SK-N-SH (cell line): ENCODE measurements around the gene PPP3CA. TPM values are rescaled to one million over a fixed set of nuclear protein-coding genes. Genes with fewer than 3 reads are reported as not detected.

Experiments
- CTCF ChIA-PET: fragments of 300-600, 350-600 bp; formaldehyde crosslinking; extraction: SDS; loops from one replicate; lab custom pipeline; 2021; lab: Yijun Ruan, JAX
- POLR2A ChIA-PET: fragments of 350-600 bp; sonication (Branson Sonifier 250); formaldehyde crosslinking; extraction: SDS; loops from one replicate; lab custom pipeline; 2020; ENCODE audit warnings: antibody characterized with exemption, inconsistent platforms; lab: Yijun Ruan, JAX
- DNase-seq: peaks from one replicate; pipeline ENCODE4 v3.0.0; 2012
- H2AFZ ChIP-seq: fragments of 200-600 bp; sonication (generic); 2 replicates; pipeline ENCODE4 v1.8.1; 2016; ENCODE audit warnings: antibody characterized with exemption, mild to moderate bottlenecking, low read depth
- H3F3A ChIP-seq: fragments of 200-600 bp; sonication (generic); replicated peaks from 2 replicates; pipeline ENCODE3; 2016; ENCODE audit warnings: antibody characterized with exemption, mild to moderate bottlenecking; ENCODE audit not compliant: insufficient read depth
- H3K27ac ChIP-seq, 2 experiments: fragments of 200-500 bp in 1 of 2; fragments of 200-600 bp in 1 of 2; sonication (Bioruptor generic) in 1 of 2; sonication (generic), shearing (Covaris generic) in 1 of 2; 2 replicates each; pipeline versions ENCODE4 v1.5.1 to v1.6.1; 2014 to 2016; ENCODE audit warnings: low read depth in 2 of 2, inconsistent platforms in 1 of 2, low read length in 1 of 2, mild to moderate bottlenecking in 1 of 2, mixed read lengths in 1 of 2
- H3K27me3 ChIP-seq: fragments of 200-600 bp; sonication (generic), shearing (Covaris generic); 2 replicates; pipeline ENCODE4 v1.6.1; 2016; ENCODE audit warnings: mixed run types; ENCODE audit not compliant: insufficient read depth
- H3K36me3 ChIP-seq, 2 experiments: fragments of 200-500 bp in 1 of 2; fragments of 200-600 bp in 1 of 2; sonication (Bioruptor generic) in 1 of 2; sonication (generic) in 1 of 2; replicated peaks in 1 of 2; 2 replicates each; pipeline versions ENCODE3 to v1.5.1; 2014 to 2016; ENCODE audit warnings: low read length in 1 of 2, mild to moderate bottlenecking in 1 of 2; ENCODE audit not compliant: insufficient read depth in 2 of 2, control insufficient read depth in 1 of 2
- H3K4me1 ChIP-seq, 2 experiments: fragments of 200-500 bp in 1 of 2; fragments of 200-600 bp in 1 of 2; sonication (Bioruptor generic) in 1 of 2; sonication (generic), shearing (Covaris generic) in 1 of 2; 2 replicates each; pipeline versions ENCODE4 v1.5.1 to v1.6.1; 2014 to 2016; ENCODE audit warnings: low read depth in 1 of 2, low read length in 1 of 2, mixed run types in 1 of 2; ENCODE audit not compliant: insufficient read depth in 2 of 2, control insufficient read depth in 1 of 2
- H3K4me2 ChIP-seq: fragments of 200-600 bp; sonication (generic), shearing (Covaris generic); 2 replicates; pipeline ENCODE4 v1.6.1; 2017; ENCODE audit warnings: mixed run types
- H3K4me3 ChIP-seq, 2 experiments: fragments of 200-500 bp in 1 of 2; fragments of 200-600 bp in 1 of 2; sonication (Bioruptor generic) in 1 of 2; sonication (generic), shearing (Covaris generic) in 1 of 2; 2 replicates each; pipeline versions ENCODE4 v1.5.1 to v1.8.1; 2014 to 2016; ENCODE audit warnings: low read depth in 2 of 2, inconsistent platforms in 1 of 2, low read length in 1 of 2, mild to moderate bottlenecking in 1 of 2, mixed read lengths in 1 of 2, moderate library complexity in 1 of 2
- H3K79me2 ChIP-seq: fragments of 200-600 bp; sonication (generic); 2 replicates; pipeline ENCODE4 v1.8.1; 2017; ENCODE audit warnings: mild to moderate bottlenecking; ENCODE audit not compliant: insufficient read depth
- H3K9ac ChIP-seq: fragments of 200-600 bp; sonication (generic); 2 replicates; pipeline ENCODE4 v1.6.1; 2017; ENCODE audit warnings: mixed run types
- H3K9me2 ChIP-seq: fragments of 200-600 bp; sonication (generic); 2 replicates; pipeline ENCODE4 v1.6.1; 2017; ENCODE audit warnings: mixed run types
- H3K9me3 ChIP-seq: fragments of 200-600 bp; sonication (generic); 2 replicates; pipeline ENCODE4 v1.6.1; 2017; ENCODE audit warnings: mixed run types, mild to moderate bottlenecking, moderate library complexity
- H4K20me1 ChIP-seq: fragments of 200-600 bp; sonication (generic); 2 replicates; pipeline ENCODE4 v1.6.1; 2017; ENCODE audit warnings: mild to moderate bottlenecking, mixed run types; ENCODE audit not compliant: insufficient read depth
- CHD2 ChIP-seq: fragments of 150-350 bp; IDR thresholded peaks from 2 replicates; pipeline ENCODE4 v1.6.1; 2018; ENCODE audit warnings: low read length; ENCODE audit not compliant: partially characterized antibody
- ELF1 ChIP-seq: IDR thresholded peaks from 2 replicates; pipeline ENCODE4 v1.4.0; 2012
- EZH2phosphoT487 ChIP-seq: fragments of 200-600 bp; sonication (generic); IDR thresholded peaks from 2 replicates; pipeline ENCODE4 v1.6.1; 2017; ENCODE audit warnings: low read depth, mixed run types, mild to moderate bottlenecking, antibody characterized with exemption, moderate library complexity, borderline replicate concordance
- FOSL2 ChIP-seq: IDR thresholded peaks from 2 replicates; pipeline ENCODE4 v1.4.0; 2012; ENCODE audit warnings: low read depth, mild to moderate bottlenecking, moderate library complexity, borderline replicate concordance
- JUND ChIP-seq: IDR thresholded peaks from 2 replicates; pipeline ENCODE4 v1.4.0; 2012
- MEF2A ChIP-seq: IDR thresholded peaks from 2 replicates; pipeline ENCODE4 v1.4.0; 2012; ENCODE audit warnings: low read depth, borderline replicate concordance
- MXI1 ChIP-seq: IDR thresholded peaks from 2 replicates; pipeline ENCODE4 v1.6.1; 2012; ENCODE audit warnings: mild to moderate bottlenecking, low read depth, low read length, improper control_type of control experiment
- PBX3 ChIP-seq: IDR thresholded peaks from 2 replicates; pipeline ENCODE4; 2012
- RFX5 ChIP-seq: IDR thresholded peaks from 2 replicates; pipeline ENCODE4 v1.6.1; 2012; ENCODE audit warnings: mild to moderate bottlenecking, improper control_type of control experiment, low read length
- RXRA ChIP-seq: IDR thresholded peaks from 2 replicates; pipeline ENCODE4 v1.4.0; 2012; ENCODE audit warnings: low read depth, mild to moderate bottlenecking, borderline replicate concordance
- SIN3A ChIP-seq: IDR thresholded peaks from 2 replicates; pipeline ENCODE4 v1.6.1; 2012; ENCODE audit warnings: low read depth, mild to moderate bottlenecking, low read length, moderate library complexity, borderline replicate concordance
- TAF1 ChIP-seq: IDR thresholded peaks from 2 replicates; pipeline ENCODE4 v1.6.1; 2012; ENCODE audit warnings: low read depth, mild to moderate bottlenecking, low read length, moderate library complexity, borderline replicate concordance
- USF1 ChIP-seq: IDR thresholded peaks from 2 replicates; pipeline ENCODE4 v1.4.0; 2012; ENCODE audit warnings: low read depth, borderline replicate concordance
- polyA plus RNA-seq, 3 experiments: library from polyadenylated mRNA; depleted of rRNA; stranded (reverse); fragments of >200 nt; gene quantifications; 2 replicates each; pipeline ENCODE4 v1.2.3, GENCODE V29; 2012
- TF ChIP-seq, protein P1 (sequence below): fragments of 150-350 bp; IDR thresholded peaks from 2 replicates; pipeline ENCODE4 v1.6.1; 2016; ENCODE audit warnings: mild to moderate bottlenecking, low read depth, low read length
- TF ChIP-seq, protein P2 (sequence below): IDR thresholded peaks from 2 replicates; pipeline ENCODE4 v1.4.0; 2012; ENCODE audit warnings: low read depth

Gene PPP3CA
- polyA plus RNA-seq, 1 of the 3 experiments (the other 2 are of a cell fraction), result 10.7 TPM

GRCh38 chr4:101155368-101155767 is 192.0 kb downstream of the PPP3CA start:
- Histone ChIP-seq H3K9me3 (no peaks in the 10 kb centered on the region), H3K4me3 (no peak overlapping the region), H2AFZ (no peak overlapping the region), H3F3A (peaks cover 15% of the 10 kb centered on the region), H3K4me1 (peaks cover 0 to 35% of the 10 kb centered on the region in 2 experiments), H3K9ac (no peak overlapping the region), H3K9me2 (no peaks in the 10 kb centered on the region), H4K20me1 (no peaks in the 10 kb centered on the region), H3K4me2 (peak overlapping the region; percentile 17; the same call in 1 of the 2 replicates), H3K27ac (peak overlapping the region; percentile 3 to 75), H3K36me3 (no peaks in the 10 kb centered on the region), H3K27me3 (no peaks in the 10 kb centered on the region), H3K79me2 (peaks cover 11% of the 10 kb centered on the region; the same call in 1 of the 2 replicates)
- POLR2A ChIA-PET, result no interaction called here
- DNase-seq, result no peak
- CTCF ChIA-PET, result no interaction called here
- TF ChIP-seq ELF1 (no peak), FOSL2 (peak; percentile 44; the same call in 1 of the 2 replicates), JUND (0 out of 2 replicates have a peak, but pooled peaks have one; percentile 32), USF1 (no peak)

GRCh38 chr4:101153653-101154052 is 193.7 kb downstream of the PPP3CA start:
- H3K9me2 ChIP-seq, result no peaks in the 10 kb centered on the region
- H3K4me1 ChIP-seq, result peaks cover 0 to 35% of the 10 kb centered on the region in 2 experiments
- no peak for DNase-seq
- no peak overlapping the region for H2AFZ ChIP-seq
- no peaks in the 10 kb centered on the region for H4K20me1 ChIP-seq
- no peak overlapping the region for H3K4me2 ChIP-seq
- peaks cover 6% of the 10 kb centered on the region; the same call in 1 of the 2 replicates for H3K79me2 ChIP-seq
- H3K36me3 ChIP-seq, result no peaks in the 10 kb centered on the region
- no peaks in the 10 kb centered on the region for H3K9me3 ChIP-seq
- no peaks in the 10 kb centered on the region for H3K27me3 ChIP-seq
- no peak overlapping the region for H3K4me3 ChIP-seq
- ChIA-PET POLR2A (no interaction called here), CTCF (interaction anchor here (0.9 kb wide), 1 partner anchor 16 kb away, joined by 3 read pairs; no protein-coding TSS in a partner anchor)
- TF ChIP-seq RFX5 (no peak), EZH2phosphoT487 (no peak), MEF2A (no peak), TAF1 (no peak), USF1 (no peak), CHD2 (no peak), FOSL2 (no peak), RXRA (no peak), MXI1 (no peak), PBX3 (no peak), SIN3A (no peak), ELF1 (no peak), JUND (no peak)
- TF ChIP-seq, protein P1, sequence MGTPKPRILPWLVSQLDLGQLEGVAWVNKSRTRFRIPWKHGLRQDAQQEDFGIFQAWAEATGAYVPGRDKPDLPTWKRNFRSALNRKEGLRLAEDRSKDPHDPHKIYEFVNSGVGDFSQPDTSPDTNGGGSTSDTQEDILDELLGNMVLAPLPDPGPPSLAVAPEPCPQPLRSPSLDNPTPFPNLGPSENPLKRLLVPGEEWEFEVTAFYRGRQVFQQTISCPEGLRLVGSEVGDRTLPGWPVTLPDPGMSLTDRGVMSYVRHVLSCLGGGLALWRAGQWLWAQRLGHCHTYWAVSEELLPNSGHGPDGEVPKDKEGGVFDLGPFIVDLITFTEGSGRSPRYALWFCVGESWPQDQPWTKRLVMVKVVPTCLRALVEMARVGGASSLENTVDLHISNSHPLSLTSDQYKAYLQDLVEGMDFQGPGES, result no peak
- TF ChIP-seq, protein P2, sequence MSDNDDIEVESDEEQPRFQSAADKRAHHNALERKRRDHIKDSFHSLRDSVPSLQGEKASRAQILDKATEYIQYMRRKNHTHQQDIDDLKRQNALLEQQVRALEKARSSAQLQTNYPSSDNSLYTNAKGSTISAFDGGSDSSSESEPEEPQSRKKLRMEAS, result no peak
- no peak overlapping the region for H3K27ac ChIP-seq
- H3K9ac ChIP-seq, result no peak overlapping the region
- H3F3A ChIP-seq, result peaks cover 15% of the 10 kb centered on the region
